HEK293 (cell line): Measurements from ENCODE around the gene CDC73.
"Not testable (repeated sequence)": the region's sequence is repeated elsewhere in the genome, so short reads cannot be mapped to it uniquely, and the experiment has no call there.

ENCODE experiments used
- ZBTB1 ChIP-seq: fragments of 450-650 bp; formaldehyde crosslinking; IDR thresholded peaks from 2 replicates; pipeline ENCODE4 v1.5.1; 2016; ENCODE audit warnings: missing biosample characterization, missing genetic modification characterization
- ZNF133 ChIP-seq: fragments of 450-650 bp; formaldehyde crosslinking; IDR thresholded peaks from 2 replicates; pipeline ENCODE4 v1.5.1; 2016; ENCODE audit warnings: missing biosample characterization, missing genetic modification characterization
- ZNF560 ChIP-seq: fragments of 450-650 bp; formaldehyde crosslinking; IDR thresholded peaks from 2 replicates; pipeline ENCODE4 v1.5.1; 2017; ENCODE audit warnings: missing biosample characterization, missing genetic modification characterization, borderline replicate concordance
- ZSCAN30 ChIP-seq: fragments of 450-650 bp; IDR thresholded peaks from 2 replicates; pipeline ENCODE4 v1.5.1; 2018; ENCODE audit warnings: missing biosample characterization, mild to moderate bottlenecking, missing genetic modification characterization, moderate library complexity
- TF ChIP-seq, protein P1 (sequence below): fragments of 450-650 bp; formaldehyde crosslinking; IDR thresholded peaks from 2 replicates; pipeline ENCODE4 v1.5.1; 2016; ENCODE audit warnings: missing biosample characterization, missing genetic modification characterization
- TF ChIP-seq, protein P2 (sequence below): fragments of 450-650 bp; formaldehyde crosslinking; IDR thresholded peaks from 2 replicates; pipeline ENCODE4 v1.5.1; 2016; ENCODE audit warnings: missing biosample characterization, missing genetic modification characterization
- TF ChIP-seq, protein P3 (sequence below): fragments of 450-650 bp; formaldehyde crosslinking; IDR thresholded peaks from 2 replicates; pipeline ENCODE4 v1.5.1; 2016; ENCODE audit warnings: missing biosample characterization, missing genetic modification characterization

DNA sequence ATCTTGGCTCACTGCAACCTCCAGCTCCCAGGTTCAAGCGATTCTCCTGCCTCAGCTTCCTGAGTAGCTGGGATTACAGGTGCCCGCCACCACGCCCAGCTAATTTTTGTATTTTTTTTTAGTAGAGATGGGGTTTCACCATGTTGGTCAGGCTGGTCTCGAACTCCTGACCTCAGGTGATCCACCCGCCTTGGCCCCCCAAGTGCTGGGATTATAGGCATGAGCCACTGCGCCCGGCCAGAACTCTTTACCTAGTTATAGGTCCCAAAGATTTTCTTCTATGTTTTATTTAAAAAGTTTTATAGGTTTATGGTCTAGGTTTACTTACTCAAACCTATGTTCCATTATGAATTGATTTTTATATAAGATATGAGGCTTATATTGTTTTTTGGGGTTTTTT lies 145.0 kb downstream of the CDC73 start:
- TF ChIP-seq, protein P1, sequence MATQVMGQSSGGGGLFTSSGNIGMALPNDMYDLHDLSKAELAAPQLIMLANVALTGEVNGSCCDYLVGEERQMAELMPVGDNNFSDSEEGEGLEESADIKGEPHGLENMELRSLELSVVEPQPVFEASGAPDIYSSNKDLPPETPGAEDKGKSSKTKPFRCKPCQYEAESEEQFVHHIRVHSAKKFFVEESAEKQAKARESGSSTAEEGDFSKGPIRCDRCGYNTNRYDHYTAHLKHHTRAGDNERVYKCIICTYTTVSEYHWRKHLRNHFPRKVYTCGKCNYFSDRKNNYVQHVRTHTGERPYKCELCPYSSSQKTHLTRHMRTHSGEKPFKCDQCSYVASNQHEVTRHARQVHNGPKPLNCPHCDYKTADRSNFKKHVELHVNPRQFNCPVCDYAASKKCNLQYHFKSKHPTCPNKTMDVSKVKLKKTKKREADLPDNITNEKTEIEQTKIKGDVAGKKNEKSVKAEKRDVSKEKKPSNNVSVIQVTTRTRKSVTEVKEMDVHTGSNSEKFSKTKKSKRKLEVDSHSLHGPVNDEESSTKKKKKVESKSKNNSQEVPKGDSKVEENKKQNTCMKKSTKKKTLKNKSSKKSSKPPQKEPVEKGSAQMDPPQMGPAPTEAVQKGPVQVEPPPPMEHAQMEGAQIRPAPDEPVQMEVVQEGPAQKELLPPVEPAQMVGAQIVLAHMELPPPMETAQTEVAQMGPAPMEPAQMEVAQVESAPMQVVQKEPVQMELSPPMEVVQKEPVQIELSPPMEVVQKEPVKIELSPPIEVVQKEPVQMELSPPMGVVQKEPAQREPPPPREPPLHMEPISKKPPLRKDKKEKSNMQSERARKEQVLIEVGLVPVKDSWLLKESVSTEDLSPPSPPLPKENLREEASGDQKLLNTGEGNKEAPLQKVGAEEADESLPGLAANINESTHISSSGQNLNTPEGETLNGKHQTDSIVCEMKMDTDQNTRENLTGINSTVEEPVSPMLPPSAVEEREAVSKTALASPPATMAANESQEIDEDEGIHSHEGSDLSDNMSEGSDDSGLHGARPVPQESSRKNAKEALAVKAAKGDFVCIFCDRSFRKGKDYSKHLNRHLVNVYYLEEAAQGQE, result not testable (repeated sequence)
- TF ChIP-seq ZNF133 (tag by site-specific recombination); ZNF560 (tag by site-specific recombination); ZBTB1; ZSCAN30 (tag by site-specific recombination): not testable (repeated sequence)
- TF ChIP-seq, protein P2, sequence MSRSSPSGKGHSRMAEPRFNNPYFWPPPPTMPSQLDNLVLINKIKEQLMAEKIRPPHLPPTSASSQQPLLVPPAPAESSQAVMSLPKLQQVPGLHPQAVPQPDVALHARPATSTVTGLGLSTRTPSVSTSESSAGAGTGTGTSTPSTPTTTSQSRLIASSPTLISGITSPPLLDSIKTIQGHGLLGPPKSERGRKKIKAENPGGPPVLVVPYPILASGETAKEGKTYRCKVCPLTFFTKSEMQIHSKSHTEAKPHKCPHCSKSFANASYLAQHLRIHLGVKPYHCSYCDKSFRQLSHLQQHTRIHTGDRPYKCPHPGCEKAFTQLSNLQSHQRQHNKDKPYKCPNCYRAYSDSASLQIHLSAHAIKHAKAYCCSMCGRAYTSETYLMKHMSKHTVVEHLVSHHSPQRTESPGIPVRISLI, result not testable (repeated sequence)
- TF ChIP-seq, protein P3, sequence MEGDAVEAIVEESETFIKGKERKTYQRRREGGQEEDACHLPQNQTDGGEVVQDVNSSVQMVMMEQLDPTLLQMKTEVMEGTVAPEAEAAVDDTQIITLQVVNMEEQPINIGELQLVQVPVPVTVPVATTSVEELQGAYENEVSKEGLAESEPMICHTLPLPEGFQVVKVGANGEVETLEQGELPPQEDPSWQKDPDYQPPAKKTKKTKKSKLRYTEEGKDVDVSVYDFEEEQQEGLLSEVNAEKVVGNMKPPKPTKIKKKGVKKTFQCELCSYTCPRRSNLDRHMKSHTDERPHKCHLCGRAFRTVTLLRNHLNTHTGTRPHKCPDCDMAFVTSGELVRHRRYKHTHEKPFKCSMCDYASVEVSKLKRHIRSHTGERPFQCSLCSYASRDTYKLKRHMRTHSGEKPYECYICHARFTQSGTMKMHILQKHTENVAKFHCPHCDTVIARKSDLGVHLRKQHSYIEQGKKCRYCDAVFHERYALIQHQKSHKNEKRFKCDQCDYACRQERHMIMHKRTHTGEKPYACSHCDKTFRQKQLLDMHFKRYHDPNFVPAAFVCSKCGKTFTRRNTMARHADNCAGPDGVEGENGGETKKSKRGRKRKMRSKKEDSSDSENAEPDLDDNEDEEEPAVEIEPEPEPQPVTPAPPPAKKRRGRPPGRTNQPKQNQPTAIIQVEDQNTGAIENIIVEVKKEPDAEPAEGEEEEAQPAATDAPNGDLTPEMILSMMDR (tag by site-specific recombination), result not testable (repeated sequence)
